Heart left ventricle (tissue), 16 donors: ENCODE data around the gene TDP2. TPM values are rescaled to one million over a fixed set of nuclear protein-coding genes. Genes with fewer than 3 reads are reported as not detected.

ENCODE experiments used
- ATAC-seq, 4 donors: fragments of 200-7000 bp; cut with Tn5 transposase; one replicate each; pipeline ENCODE4 v1.9.1; 2020 to 2022; ENCODE audit warnings: moderate library complexity in 4 of 4, mild to moderate bottlenecking in 3 of 4, moderate number of reproducible peaks in 1 of 4
- DNase-seq, 5 donors: peaks; one replicate each; pipeline ENCODE4 v3.0.0-alpha.2; 2020
- H3K27ac ChIP-seq, 12 donors: fragments of 200-600 bp; sonication (generic) in 4 of 12; one replicate each; pipeline versions ENCODE4 v1.5.0 to v1.8.0; 2016 to 2022; ENCODE audit warnings: mild to moderate bottlenecking in 2 of 12
- H3K27me3 ChIP-seq, 9 donors: fragments of 200-600 bp; sonication (generic) in 2 of 9; one replicate each; pipeline versions ENCODE4 v1.5.1 to v1.8.0; 2016 to 2022; ENCODE audit warnings: mild to moderate bottlenecking in 3 of 9
- H3K36me3 ChIP-seq, 9 donors: fragments of 200-600 bp; sonication (generic) in 2 of 9; one replicate each; pipeline versions ENCODE4 v1.5.0 to v1.8.0; 2018 to 2022; ENCODE audit warnings: mild to moderate bottlenecking in 2 of 9
- H3K4me1 ChIP-seq, 12 donors: fragments of 200-600 bp; sonication (generic) in 4 of 12; one replicate each; pipeline versions ENCODE4 v1.5.0 to v1.8.0; 2016 to 2022; ENCODE audit warnings: mild to moderate bottlenecking in 3 of 12
- H3K4me3 ChIP-seq, 12 donors: fragments of 200-600 bp; sonication (generic) in 4 of 12; one replicate each; pipeline versions ENCODE4 v1.5.0 to v1.8.0; 2017 to 2022; ENCODE audit warnings: mild to moderate bottlenecking in 9 of 12, moderate library complexity in 4 of 12
- H3K9me3 ChIP-seq, 12 donors: fragments of 200-600 bp; sonication (generic) in 4 of 12; one replicate each; pipeline versions ENCODE4 v1.5.0 to v1.8.0; 2016 to 2022; ENCODE audit warnings: mild to moderate bottlenecking in 1 of 12
- CTCF ChIP-seq, 12 donors: fragments of 200-600 bp; sonication (generic) in 4 of 12; IDR thresholded peaks; one replicate each; pipeline versions ENCODE4 v1.5.0 to v1.8.0; 2018 to 2022; ENCODE audit warnings: antibody characterized with exemption in 12 of 12, mild to moderate bottlenecking in 5 of 12
- POLR2A ChIP-seq, 2 donors: fragments of 450-650 bp; IDR thresholded peaks; one replicate each; pipeline ENCODE4 v1.6.1; 2017; ENCODE audit warnings: antibody characterized with exemption in 2 of 2, mild to moderate bottlenecking in 2 of 2, moderate library complexity in 2 of 2
- WGBS, 4 donors: extraction: QIAGEN DNeasy Blood & Tissue Kit in 2 of 4; methylation state at CpG; one replicate each; pipeline versions ENCODE4 v1.1.5 to v1.1.7; 2013 to 2018; 5-methylcytosine and 5-hydroxymethylcytosine counted together
- intact Hi-C, 10 donors: fragments of 100-400 bp; cut with DNase I; formaldehyde crosslinking; loops; one replicate each; pipeline versions ENCODE4 v1.11.1 to v1.14.2; 2022
- polyA plus RNA-seq, 2 donors: library from polyadenylated mRNA; stranded (reverse); fragments of 200-250 nt; gene quantifications; one replicate each; pipeline ENCODE4 v1.2.3, GENCODE V29; 2013
- total RNA-seq, 9 donors: library from RNA; depleted of rRNA in 2 of 9; stranded (reverse); fragments of >200 nt in 2 of 9; fragmentation: NEBNext Ultra II Directional in 3 of 9; extraction: Animal tissue kit (Norgen Biotek cat#: 25700) in 3 of 9; gene quantifications; one replicate each; pipeline versions ENCODE4 v1.1.0 to v1.2.4, GENCODE V29; 2016 to 2023
- donor health status: ischemic (EF 13 %, LVEDD 7.1; RV severe dilation, severe dysfunction).
- donor health status: healthy with polysubstance abuse.
- donor health status: DM: no; HTN: yes; CAD: no.
- donor health status: DM: no; HTN: no; CAD: no.
- donor health status: ischemic (EF 25% LVEDD 6.9; RV normal size, moderate dysfunction).
- donor health status: ischemic (EF 25% LVEDD 5.7; RV mildly dilated, moderate dysfunction).
- donor health status: healthy.
- donor health status: DM: yes; HTN: yes; CAD: no.
- donor health status: ischemic (EF 35%, LVEDD 5.7; RV mildly dilated, moderate dysfunction).
- donor health status: nonischemic (EF 11% LVEDD 7.7; RV severe dilation, severe dysfunction).
- donor health status: DM: yes; HTN: yes; CAD: no.
- donor health status: PGD.
- donor health status: ischemic (EF 29% LVEDD 5.4; RV normal size, mild dysfunction).
- donor health status: nonischemic (EF 23%, LVEDD 6.1; RV moderate dilation, normal function).

The TDP2 gene
- total and polyA plus RNA-seq, 11 donors: 14.0 to 35.8 (median 25.1) TPM

- no peak for TF ChIP-seq POLR2A (IDR thresholded peaks at IDR 0.05)
- no peak for TF ChIP-seq CTCF (IDR thresholded peaks at IDR 0.05)
- Histone ChIP-seq H3K9me3 (no peaks in the 10 kb centered on the region), H3K27ac (no peak overlapping the region), H3K4me1 (no peaks in the 10 kb centered on the region), H3K27me3 (peaks cover 0 to 14% (median 0%) of the 10 kb centered on the region in 9 donors), H3K4me3 (no peak overlapping the region), H3K36me3 (no peaks in the 10 kb centered on the region)
- intact Hi-C loops: no loop called here
- WGBS, 4 donors: 37 to 54% (median 48%) methylated on average over 7 of the region's 7 CpGs
- no peak for DNase-seq
- no peak for ATAC-seq
These were observed 52.7 kb downstream of the TDP2 start for GRCh38 chr6:24614043-24614420.

- intact Hi-C loops: no loop called here
- Histone ChIP-seq H3K4me3 (no peak overlapping the region), H3K9me3 (no peaks in the 10 kb centered on the region), H3K27me3 (peaks cover 0 to 14% (median 0%) of the 10 kb centered on the region in 9 donors), H3K4me1 (no peaks in the 10 kb centered on the region), H3K36me3 (no peaks in the 10 kb centered on the region), H3K27ac (no peak overlapping the region)
- 78 to 80% (median 79%) methylated on average over 2 of the region's 2 CpGs for WGBS, 4 donors
- DNase-seq (no peak), ATAC-seq (no peak)
- TF ChIP-seq CTCF (IDR thresholded peaks at IDR 0.05) (no peak), POLR2A (IDR thresholded peaks at IDR 0.05) (no peak)
These were observed 53.2 kb downstream of the TDP2 start for GRCh38 chr6:24613361-24614042.

- WGBS, 4 donors: 91 to 95% (median 91%) methylated on average over 4 of the region's 4 CpGs
- intact Hi-C loops: no loop called here
- TF ChIP-seq CTCF (IDR thresholded peaks at IDR 0.05) (no peak), POLR2A (IDR thresholded peaks at IDR 0.05) (no peak)
- Histone ChIP-seq H3K4me3 (no peak overlapping the region), H3K27ac (no peak overlapping the region), H3K9me3 (no peaks in the 10 kb centered on the region), H3K4me1 (no peaks in the 10 kb centered on the region), H3K36me3 (no peaks in the 10 kb centered on the region), H3K27me3 (peaks cover 0 to 14% (median 0%) of the 10 kb centered on the region in 9 donors)
- DNase-seq: no peak
- no peak for ATAC-seq
These were observed 56.0 kb downstream of the TDP2 start for GRCh38 chr6:24610672-24611071.

GRCh38 chr6:24607310-24608105 is 59.2 kb downstream of the TDP2 start:
- no peaks in the 10 kb centered on the region for H3K36me3 ChIP-seq
- no peak for DNase-seq
- no peak for TF ChIP-seq CTCF (IDR thresholded peaks at IDR 0.05)
- TF ChIP-seq POLR2A (IDR thresholded peaks at IDR 0.05): no peak
- no peaks in the 10 kb centered on the region for H3K4me1 ChIP-seq
- intact Hi-C loops: no loop called here
- no peaks in the 10 kb centered on the region for H3K9me3 ChIP-seq
- no peak overlapping the region for H3K27ac ChIP-seq
- H3K4me3 ChIP-seq: no peak overlapping the region
- ATAC-seq: no peak
- WGBS, 4 donors: 88 to 91% (median 91%) methylated on average over 5 of the region's 5 CpGs
- H3K27me3 ChIP-seq: no peaks in the 10 kb centered on the region
